ENCODE results near the gene ZDHHC9.

Gene ZDHHC9

GRCh38 chrX:129818123-129818522 is 25.6 kb downstream of the ZDHHC9 start:
- DNase-seq = no peak

- no peak for DNase-seq
Observed at GRCh38 chrX:129813662-129814368, 29.9 kb downstream of the ZDHHC9 start.

- DNase-seq = no peak
Observed at GRCh38 chrX:129808829-129809796, 34.6 kb downstream of the ZDHHC9 start.

- no peak for DNase-seq
Observed at GRCh38 chrX:129808158-129808828, 35.4 kb downstream of the ZDHHC9 start.

- DNase-seq = no peak
Observed at GRCh38 chrX:129804806-129805205, 38.9 kb downstream of the ZDHHC9 start.

GRCh38 chrX:129802863-129803262 is 40.8 kb downstream of the ZDHHC9 start:
- DNase-seq = no peak

GRCh38 chrX:129800186-129800585 is 43.5 kb downstream of the ZDHHC9 start:
- DNase-seq = no peak

- DNase-seq = peak; percentile 66
Observed at GRCh38 chrX:129798888-129799287, 44.8 kb downstream of the ZDHHC9 start.

- DNase-seq = no peak
Observed at GRCh38 chrX:129798456-129798855, 45.2 kb downstream of the ZDHHC9 start.

GRCh38 chrX:129797251-129797906 is 46.3 kb downstream of the ZDHHC9 start:
- no peak for DNase-seq

GRCh38 chrX:129795584-129795983 is 48.1 kb downstream of the ZDHHC9 start:
- no peak for DNase-seq

GRCh38 chrX:129793604-129794191 is 50.0 kb downstream of the ZDHHC9 start:
- DNase-seq = no peak

GRCh38 chrX:129792586-129793291 is 50.9 kb downstream of the ZDHHC9 start:
- DNase-seq = no peak

GRCh38 chrX:129791961-129792570 is 51.6 kb downstream of the ZDHHC9 start:
- no peak for DNase-seq

GRCh38 chrX:129791336-129791735 is 52.4 kb downstream of the ZDHHC9 start:
- no peak for DNase-seq

GRCh38 chrX:129790808-129791207 is 52.9 kb downstream of the ZDHHC9 start:
- DNase-seq = no peak

GRCh38 chrX:129790146-129790545 is 53.5 kb downstream of the ZDHHC9 start:
- DNase-seq = no peak

- DNase-seq = no peak
Observed at GRCh38 chrX:129788527-129788926, 55.2 kb downstream of the ZDHHC9 start.

- no peak for DNase-seq
Observed at GRCh38 chrX:129787336-129788055, 56.2 kb downstream of the ZDHHC9 start.

- no peak for DNase-seq
Observed at GRCh38 chrX:129786210-129786651, 57.5 kb downstream of the ZDHHC9 start.
